GM12874 (cell line): ENCODE data around the gene MON2.

Experiments used
- CTCF ChIP-seq: IDR thresholded peaks from 2 replicates; pipeline ENCODE4 v1.5.1; 2011; ENCODE audit warnings: low read depth, mild to moderate bottlenecking, control low read depth, low read length, moderate library complexity; ENCODE audit not compliant: insufficient read depth

MON2 gene, protein sequence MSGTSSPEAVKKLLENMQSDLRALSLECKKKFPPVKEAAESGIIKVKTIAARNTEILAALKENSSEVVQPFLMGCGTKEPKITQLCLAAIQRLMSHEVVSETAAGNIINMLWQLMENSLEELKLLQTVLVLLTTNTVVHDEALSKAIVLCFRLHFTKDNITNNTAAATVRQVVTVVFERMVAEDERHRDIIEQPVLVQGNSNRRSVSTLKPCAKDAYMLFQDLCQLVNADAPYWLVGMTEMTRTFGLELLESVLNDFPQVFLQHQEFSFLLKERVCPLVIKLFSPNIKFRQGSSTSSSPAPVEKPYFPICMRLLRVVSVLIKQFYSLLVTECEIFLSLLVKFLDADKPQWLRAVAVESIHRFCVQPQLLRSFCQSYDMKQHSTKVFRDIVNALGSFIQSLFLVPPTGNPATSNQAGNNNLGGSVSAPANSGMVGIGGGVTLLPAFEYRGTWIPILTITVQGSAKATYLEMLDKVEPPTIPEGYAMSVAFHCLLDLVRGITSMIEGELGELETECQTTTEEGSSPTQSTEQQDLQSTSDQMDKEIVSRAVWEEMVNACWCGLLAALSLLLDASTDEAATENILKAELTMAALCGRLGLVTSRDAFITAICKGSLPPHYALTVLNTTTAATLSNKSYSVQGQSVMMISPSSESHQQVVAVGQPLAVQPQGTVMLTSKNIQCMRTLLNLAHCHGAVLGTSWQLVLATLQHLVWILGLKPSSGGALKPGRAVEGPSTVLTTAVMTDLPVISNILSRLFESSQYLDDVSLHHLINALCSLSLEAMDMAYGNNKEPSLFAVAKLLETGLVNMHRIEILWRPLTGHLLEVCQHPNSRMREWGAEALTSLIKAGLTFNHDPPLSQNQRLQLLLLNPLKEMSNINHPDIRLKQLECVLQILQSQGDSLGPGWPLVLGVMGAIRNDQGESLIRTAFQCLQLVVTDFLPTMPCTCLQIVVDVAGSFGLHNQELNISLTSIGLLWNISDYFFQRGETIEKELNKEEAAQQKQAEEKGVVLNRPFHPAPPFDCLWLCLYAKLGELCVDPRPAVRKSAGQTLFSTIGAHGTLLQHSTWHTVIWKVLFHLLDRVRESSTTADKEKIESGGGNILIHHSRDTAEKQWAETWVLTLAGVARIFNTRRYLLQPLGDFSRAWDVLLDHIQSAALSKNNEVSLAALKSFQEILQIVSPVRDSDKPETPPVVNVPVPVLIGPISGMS (N-terminal part only)

DNA sequence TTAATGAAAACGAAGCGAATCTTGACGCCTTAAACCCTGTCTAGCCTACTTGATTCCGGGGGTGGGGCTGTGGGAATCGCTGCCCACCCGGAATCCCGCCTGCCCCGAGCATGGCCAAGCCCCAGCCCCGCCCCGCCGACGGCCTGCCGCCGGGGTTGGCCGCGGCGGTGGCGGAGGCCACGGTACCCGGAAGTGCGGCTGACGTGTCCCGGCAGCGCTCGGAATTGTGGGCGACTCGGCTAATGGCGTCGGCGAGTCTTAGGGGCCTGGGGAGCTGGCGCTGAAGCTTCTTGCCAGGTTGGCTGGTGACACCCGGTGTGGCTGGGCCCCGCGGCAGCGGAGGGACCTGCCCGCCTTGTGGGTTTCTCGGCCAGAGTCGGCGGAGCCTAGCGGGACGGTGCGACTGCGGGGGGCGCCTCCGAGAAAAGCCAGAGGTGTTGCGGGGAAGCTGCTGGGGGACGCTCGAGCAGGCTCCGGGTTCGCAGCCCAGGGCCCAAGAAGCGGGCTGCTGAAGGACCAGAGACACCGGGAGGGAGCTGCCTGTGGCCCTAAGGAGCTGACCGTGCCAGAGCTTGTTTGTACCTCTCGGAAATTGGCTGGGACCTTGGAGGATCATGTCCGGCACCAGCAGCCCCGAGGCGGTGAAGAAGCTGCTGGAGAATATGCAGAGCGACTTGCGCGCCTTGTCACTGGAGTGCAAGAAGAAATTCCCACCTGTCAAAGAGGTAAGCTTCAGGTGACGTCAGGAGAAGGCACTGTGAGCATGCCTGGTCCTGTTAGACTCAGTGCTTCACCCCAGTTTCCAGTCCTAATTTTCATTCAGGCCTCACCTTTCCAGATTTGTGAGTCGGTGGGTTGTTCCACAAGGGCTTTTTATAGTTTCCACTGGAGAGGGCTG is at the start of gene MON2:
Gene MON2 (plus strand): TSS at position 233 of the 898 bp plus-strand sequence. CDS start 382 bp downstream, at position 615.
- TF ChIP-seq CTCF: no peak

DNA sequence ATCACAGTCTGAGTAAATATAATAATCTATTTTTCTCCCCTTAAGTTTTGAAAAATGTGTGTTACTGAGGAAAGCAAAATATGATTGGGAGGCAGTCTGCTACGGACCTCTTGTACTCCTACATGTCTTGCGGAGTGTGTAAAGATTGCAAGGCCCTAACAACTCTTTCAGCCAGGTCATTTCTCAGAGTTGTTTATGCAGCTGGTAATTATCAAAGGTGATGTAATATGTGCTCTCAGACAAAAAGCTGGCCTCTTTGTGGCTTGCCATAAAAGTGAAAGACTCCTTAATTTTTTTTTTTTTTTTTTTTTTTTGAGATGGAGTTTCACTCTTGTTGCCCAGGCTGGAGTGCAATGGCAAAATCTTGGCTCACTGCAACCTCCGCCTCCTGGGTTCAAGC is 40.5 kb upstream of the MON2 start:
- TF ChIP-seq CTCF: no peak

GRCh38 chr12:62429457-62429856 is 37.2 kb upstream of the MON2 start:
- no peak for TF ChIP-seq CTCF

GRCh38 chr12:62434494-62435302 is 31.9 kb upstream of the MON2 start:
- no peak for TF ChIP-seq CTCF

DNA sequence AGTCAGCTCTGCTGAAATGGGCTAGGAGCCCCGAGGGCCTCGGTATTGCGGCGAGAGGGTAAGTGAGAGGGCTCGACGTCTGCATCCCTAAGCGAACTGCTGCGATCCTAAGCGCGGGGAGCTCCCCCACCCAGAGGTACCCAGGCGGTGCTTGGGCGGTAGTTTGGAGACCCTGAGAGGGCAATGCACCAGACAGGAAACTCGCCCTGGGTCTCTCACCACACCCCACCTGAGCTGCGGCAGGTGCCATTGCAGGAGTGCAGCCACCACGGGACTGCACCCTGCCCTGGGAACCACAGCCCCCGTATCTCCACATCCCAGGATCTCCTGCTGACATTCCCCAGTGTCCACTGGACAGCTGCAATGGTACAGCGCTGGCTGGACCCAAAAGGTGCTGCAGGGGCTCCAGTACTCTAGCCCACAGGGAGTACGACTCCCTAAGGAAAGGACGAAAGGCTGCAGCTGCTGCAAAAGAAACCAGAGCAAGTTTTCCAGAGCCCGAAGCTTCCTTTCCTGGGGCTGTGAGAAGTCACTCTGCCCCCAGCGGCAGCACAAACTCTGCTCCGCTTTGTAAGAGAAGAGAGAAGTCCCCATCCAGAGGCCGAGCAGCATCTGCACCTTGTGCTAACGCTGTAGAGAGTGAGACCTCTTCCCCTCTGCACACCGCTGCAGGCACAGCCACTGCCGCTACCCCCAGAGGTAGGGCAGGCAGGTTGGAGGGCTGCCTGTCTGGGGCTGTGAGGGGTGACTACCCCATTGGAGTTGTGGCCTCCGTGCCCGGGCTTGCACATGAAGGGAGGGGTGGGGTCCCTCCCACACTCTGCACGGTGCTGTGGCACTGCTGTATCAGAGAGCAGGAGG is 31.1 kb upstream of the MON2 start:
- peak; percentile 35 for TF ChIP-seq CTCF

DNA sequence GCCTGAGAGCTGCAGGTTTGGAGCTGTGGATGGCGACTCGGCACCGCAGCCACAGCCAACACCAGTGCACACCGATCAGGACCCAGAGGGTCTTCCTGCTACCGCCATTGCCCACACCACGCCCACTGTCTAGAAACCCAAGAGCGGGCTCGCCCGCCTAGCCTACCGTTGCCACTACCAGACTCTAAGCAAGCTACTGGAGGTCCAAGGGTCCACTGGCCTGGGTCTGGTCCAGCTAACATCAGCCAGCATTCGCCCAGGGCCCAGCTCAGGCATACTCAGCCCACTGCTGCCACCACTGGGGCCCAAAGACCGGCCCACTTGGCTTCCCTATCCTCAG is 30.5 kb upstream of the MON2 start:
- TF ChIP-seq CTCF: no peak
